Tibial nerve (tissue), 3 donors: ENCODE measurements around the gene L3MBTL2.

ENCODE experiments used
- CTCF ChIP-seq, 5 experiments: fragments of 200-600 bp in 3 of 5; fragments of 450-650 bp in 2 of 5; sonication (generic) in 3 of 5; IDR thresholded peaks; one replicate each; pipeline ENCODE4 v1.5.1; 2016 to 2019; ENCODE audit warnings: antibody characterized with exemption in 5 of 5, mild to moderate bottlenecking in 3 of 5, moderate library complexity in 2 of 5
- POLR2A ChIP-seq, 2 donors: fragments of 450-650 bp; IDR thresholded peaks; one replicate each; pipeline ENCODE4 v1.6.1; 2017; ENCODE audit warnings: antibody characterized with exemption in 2 of 2, mild to moderate bottlenecking in 2 of 2, moderate library complexity in 2 of 2

DNA sequence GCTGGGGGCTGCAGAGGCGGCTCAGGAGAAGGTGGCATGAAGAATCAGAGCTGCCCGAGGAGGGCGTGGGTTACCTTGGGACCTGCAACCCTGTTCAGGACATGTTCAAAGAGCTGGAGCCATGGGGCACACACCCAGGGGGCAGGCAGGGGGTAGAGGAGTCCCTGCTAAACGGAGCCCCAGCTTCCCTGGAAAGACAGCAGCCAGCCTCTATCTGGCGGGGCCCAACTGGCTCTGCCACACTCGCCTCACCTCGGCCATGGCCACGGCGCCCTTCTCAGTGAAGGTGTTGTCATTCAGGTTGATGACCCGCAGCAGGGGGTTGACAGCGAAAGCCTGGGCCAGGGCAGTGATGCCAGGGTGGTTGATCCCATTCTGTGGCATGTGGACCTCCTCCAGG is 52.6 kb downstream of the L3MBTL2 start:
- no peak for TF ChIP-seq CTCF (IDR thresholded peaks at IDR 0.05)
- TF ChIP-seq POLR2A (IDR thresholded peaks at IDR 0.05) = no peak
